ENCODE results near the gene RXRA.

DNA sequence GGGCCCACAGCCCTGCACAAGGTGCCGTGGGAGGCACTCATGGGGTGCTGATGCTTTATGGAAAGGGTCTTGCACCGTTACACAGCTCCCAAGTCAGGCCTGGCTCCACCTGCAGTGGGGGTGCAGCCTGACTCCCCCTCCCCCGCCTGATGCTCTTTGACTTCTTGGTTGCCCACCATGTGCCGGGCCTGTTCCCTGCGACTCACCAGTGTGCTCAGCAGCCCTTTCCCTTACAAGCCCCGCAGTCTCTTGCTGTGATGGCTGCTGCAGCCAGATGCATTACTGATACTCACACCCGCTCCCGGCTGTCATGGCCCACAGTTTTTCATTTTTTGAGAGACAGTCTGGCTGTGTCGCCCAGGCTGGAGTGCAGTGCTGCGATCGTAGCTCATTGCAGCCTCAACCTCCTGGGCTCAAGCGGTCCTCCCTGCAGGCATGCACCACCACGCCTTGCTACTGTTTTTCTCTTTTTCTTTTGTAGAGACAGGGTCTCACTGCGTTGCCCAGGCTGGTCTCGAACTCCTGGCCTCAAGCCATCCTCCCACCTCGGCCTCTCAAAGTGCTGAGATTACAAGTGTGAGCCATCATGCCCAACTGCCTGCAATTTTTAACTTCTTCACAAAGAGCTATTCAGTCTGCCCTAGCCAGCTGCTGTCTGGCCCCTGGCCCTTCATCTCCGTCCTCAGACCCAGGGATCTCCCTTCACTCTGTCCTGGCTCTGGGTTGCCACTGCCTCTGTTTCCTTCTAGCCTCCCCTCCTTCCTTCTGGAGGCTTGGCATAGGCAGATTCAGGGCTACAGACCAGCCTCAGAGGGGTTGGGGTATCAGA is 109.5 kb downstream of the RXRA start:
- TF ChIP-seq, protein P1, sequence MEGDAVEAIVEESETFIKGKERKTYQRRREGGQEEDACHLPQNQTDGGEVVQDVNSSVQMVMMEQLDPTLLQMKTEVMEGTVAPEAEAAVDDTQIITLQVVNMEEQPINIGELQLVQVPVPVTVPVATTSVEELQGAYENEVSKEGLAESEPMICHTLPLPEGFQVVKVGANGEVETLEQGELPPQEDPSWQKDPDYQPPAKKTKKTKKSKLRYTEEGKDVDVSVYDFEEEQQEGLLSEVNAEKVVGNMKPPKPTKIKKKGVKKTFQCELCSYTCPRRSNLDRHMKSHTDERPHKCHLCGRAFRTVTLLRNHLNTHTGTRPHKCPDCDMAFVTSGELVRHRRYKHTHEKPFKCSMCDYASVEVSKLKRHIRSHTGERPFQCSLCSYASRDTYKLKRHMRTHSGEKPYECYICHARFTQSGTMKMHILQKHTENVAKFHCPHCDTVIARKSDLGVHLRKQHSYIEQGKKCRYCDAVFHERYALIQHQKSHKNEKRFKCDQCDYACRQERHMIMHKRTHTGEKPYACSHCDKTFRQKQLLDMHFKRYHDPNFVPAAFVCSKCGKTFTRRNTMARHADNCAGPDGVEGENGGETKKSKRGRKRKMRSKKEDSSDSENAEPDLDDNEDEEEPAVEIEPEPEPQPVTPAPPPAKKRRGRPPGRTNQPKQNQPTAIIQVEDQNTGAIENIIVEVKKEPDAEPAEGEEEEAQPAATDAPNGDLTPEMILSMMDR (IDR thresholded peaks at IDR 0.05; ENCODE audit: poor library complexity, severe bottlenecking): no peak
- TF ChIP-seq POLR2AphosphoS5 (IDR thresholded peaks at IDR 0.05) (no peak), EZH2 (IDR thresholded peaks at IDR 0.05; ENCODE audit: borderline replicate concordance, insufficient read depth, low read length, poor library complexity, severe bottlenecking) (no peak), EP300 (conservative IDR thresholded peaks at IDR 0.05; ENCODE audit: poor library complexity, severe bottlenecking) (no peak), RAD21 (conservative IDR thresholded peaks at IDR 0.05) (no peak)
- TF ChIP-seq, protein P2, sequence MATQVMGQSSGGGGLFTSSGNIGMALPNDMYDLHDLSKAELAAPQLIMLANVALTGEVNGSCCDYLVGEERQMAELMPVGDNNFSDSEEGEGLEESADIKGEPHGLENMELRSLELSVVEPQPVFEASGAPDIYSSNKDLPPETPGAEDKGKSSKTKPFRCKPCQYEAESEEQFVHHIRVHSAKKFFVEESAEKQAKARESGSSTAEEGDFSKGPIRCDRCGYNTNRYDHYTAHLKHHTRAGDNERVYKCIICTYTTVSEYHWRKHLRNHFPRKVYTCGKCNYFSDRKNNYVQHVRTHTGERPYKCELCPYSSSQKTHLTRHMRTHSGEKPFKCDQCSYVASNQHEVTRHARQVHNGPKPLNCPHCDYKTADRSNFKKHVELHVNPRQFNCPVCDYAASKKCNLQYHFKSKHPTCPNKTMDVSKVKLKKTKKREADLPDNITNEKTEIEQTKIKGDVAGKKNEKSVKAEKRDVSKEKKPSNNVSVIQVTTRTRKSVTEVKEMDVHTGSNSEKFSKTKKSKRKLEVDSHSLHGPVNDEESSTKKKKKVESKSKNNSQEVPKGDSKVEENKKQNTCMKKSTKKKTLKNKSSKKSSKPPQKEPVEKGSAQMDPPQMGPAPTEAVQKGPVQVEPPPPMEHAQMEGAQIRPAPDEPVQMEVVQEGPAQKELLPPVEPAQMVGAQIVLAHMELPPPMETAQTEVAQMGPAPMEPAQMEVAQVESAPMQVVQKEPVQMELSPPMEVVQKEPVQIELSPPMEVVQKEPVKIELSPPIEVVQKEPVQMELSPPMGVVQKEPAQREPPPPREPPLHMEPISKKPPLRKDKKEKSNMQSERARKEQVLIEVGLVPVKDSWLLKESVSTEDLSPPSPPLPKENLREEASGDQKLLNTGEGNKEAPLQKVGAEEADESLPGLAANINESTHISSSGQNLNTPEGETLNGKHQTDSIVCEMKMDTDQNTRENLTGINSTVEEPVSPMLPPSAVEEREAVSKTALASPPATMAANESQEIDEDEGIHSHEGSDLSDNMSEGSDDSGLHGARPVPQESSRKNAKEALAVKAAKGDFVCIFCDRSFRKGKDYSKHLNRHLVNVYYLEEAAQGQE (IDR thresholded peaks at IDR 0.05; ENCODE audit: borderline replicate concordance): no peak
